HUDEP-2 (cell line): Measurements from ENCODE around the gene IFRD2.
A peak's percentile ranks its signal among the peaks of the same experiment; 100 is the strongest.
"Not testable (repeated sequence)": the region's sequence is repeated elsewhere in the genome, so short reads cannot be mapped to it uniquely, and the experiment has no call there.

Source experiments
- DNase-seq, 76 experiments: peaks; one replicate each; lab custom pipeline; 2025; ENCODE audit not compliant: unreplicated experiment in 76 of 76; lab: John Stamatoyannopoulos, UW

Gene IFRD2

GRCh38 chr3:50324351-50325112 lies 32.3 kb upstream of the IFRD2 start:
- DNase-seq = peak in 56 of 76 experiments; percentile 2 to 79 (median 49)

- DNase-seq = no peak
These were observed 31.5 kb upstream of the IFRD2 start for GRCh38 chr3:50323614-50324199.

- DNase-seq = no peak
These were observed 30.9 kb upstream of the IFRD2 start for GRCh38 chr3:50323092-50323600.

GRCh38 chr3:50322386-50323091 lies 30.3 kb upstream of the IFRD2 start, which contains the start of gene HYAL2:
Gene HYAL2, minus strand, starts transcription at chr3:50322745. Its CDS starts 2,256 bp downstream, at chr3:50320489.
- no peak for DNase-seq

DNA sequence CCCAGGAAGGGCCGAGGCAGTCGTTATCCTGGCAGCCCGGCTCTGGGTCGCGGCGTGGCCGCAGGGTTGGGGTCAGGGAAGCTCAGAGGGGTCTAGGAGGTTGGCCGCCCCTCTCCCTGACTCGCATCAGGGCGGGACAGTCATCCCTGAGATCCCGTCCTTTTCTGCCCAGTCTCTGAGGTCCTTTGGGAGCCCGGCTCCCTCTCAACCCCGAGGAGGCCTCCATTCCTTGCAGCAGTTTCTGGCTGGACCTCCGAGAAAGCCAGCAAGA lies 29.8 kb upstream of the IFRD2 start:
- DNase-seq = no peak

- DNase-seq = peak in 73 of 76 experiments; percentile 18 to 99 (median 77)
These were observed 29.3 kb upstream of the IFRD2 start for GRCh38 chr3:50321336-50322114.

DNA sequence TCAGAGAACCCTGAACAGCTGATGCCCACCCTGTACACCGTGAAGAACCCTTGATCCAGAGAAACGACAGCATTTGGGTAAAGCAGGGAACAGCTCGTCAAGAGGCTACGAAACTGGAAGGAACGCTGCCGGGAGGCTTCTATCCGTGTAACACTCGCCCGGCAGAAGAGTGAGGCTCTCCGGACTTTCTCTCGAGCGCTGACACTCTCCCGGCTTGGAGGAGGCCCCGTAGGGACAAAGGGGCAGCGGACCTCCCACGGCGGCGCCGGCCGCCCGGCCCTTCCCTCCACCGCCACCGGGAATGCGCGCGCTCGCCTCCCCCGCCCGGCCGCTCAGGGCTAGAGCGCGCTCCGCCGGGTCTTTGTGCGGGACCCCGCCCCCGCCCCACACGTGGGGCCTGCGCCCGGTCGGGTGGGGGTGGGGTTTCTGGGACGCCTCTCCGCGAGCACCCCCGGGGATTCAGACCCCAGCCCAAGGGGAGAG lies 28.7 kb upstream of the IFRD2 start:
- peak in 48 of 76 experiments; percentile 32 to 82 (median 64) for DNase-seq

DNA sequence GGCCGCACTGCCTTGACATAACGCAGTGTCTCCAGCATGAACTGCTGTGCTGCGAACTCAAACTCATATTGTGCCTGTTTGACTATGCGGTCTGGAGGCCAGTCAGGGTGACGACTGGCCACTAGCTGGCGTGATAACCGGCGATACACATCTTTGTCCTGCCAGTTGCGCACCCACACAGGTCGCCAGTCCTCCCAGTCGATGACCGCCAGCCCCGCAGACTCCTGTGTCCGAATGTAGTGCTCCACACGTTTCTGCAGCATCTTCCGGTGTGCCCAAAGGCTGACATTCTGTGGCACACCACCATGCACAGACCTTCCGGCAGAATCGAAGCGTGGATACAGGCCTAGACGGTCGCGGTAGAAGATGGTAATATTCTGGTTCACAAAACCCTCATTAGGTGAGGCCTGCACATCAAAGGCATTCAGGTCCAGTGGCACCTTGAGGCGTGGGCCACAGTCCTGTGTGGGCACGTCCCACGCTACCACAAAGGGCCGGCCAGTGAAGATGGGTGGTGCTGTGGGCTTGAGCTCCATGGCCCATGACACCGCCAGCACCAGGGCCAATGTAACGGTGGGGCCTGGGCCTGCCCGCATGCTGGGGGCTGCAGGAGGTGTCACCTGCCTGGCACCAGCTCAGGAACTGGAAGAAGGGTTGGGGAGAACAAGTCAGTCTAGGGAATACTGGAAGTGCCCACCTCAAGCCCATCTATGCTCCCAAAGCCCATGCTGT lies 27.8 kb upstream of the IFRD2 start:
- no peak for DNase-seq

- no peak for DNase-seq
These were observed 27.1 kb upstream of the IFRD2 start for GRCh38 chr3:50319181-50319893.

GRCh38 chr3:50318615-50319014 lies 26.4 kb upstream of the IFRD2 start:
- no peak for DNase-seq

DNA sequence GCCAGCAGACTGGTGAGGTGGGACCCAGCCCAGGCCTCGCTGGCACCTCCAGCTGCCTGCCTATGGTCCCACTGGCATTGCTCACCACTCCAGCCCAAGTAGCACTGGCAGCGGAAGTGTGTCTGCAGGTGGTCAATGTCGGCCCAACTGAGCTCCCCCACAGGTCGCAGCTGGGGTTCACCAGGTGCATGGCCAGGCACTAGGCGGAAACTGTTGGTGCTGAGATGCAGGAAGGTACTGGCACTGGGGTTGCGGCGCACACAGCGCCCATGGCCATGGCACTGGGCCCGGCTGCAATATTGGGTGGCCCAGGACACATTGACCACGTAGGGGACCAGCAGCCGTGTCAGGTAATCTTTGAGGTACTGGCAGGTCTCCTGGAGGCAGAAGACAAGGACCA lies 25.9 kb upstream of the IFRD2 start:
- DNase-seq = no peak

GRCh38 chr3:50317300-50317699 lies 25.1 kb upstream of the IFRD2 start:
- DNase-seq = no peak

DNA sequence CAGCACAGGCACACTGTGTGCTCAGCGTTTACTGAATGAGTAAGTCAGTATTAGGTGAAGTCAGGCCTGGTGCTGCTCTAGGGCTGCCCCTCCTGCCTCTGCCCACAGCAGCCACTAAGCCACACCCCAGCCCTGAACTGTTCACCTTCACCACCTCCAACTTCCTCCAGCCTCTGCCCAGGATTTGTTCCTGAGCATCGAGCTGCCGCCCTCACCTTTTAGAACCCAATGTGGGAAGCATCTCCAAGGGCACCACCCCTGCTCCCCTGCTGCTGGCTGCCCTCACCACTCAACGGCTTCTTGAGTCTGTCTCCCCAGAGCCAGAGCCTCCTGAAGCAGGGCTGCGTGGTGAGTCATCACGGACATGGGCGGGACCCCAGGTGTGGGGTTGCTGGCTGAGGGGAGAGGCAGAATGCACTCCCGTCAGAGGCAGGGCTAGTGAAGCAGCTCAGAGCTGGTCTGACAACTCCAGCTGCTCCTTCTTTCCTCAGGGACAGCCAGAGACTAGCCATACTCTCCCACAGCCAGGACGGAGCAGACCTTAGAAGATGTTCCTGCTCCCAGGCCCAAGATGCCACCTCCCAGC lies 24.5 kb upstream of the IFRD2 start:
- DNase-seq = peak in 28 of 76 experiments; percentile 13 to 63 (median 28)

GRCh38 chr3:50314816-50315215 lies 22.6 kb upstream of the IFRD2 start:
- no peak for DNase-seq

DNA sequence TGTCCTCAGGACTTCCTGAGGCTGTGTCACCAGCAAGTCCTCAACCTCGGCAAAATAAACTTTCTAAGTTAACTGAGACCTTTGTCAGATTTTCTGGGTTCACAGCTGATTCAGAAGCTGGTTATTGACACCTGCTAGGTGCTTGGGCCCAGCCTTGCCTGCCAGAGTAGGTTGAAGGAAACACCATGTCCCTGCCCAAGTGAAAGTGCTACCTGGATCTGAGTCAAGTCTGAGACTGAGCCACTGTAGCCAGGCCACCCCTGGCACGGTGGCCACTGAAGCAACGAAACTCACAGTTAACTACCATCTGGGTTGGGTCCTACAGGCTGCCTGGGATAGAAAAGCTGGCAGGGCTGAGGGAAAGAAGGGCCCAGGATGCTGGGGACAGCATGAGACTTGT lies 22.1 kb upstream of the IFRD2 start:
- DNase-seq = no peak

DNA sequence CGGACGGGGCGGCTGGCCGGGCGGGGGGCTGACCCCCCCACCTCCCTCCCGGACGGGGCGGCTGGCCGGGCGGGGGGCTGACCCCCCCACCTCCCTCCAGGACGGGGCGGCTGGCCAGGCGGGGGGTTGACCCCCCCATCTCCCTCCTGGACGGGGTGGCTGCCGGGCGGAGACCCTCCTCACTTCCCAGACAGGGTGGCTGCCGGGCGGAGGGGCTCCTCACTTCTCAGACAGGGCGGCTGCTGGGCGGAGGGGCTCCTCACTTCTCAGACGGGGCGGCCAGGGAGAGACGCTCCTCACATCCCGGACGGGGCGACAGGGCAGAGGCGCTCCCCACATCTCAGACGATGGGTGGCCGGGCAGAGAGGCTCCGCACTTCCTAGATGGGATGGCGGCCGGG lies 19.8 kb upstream of the IFRD2 start:
- not testable (repeated sequence) for DNase-seq

DNA sequence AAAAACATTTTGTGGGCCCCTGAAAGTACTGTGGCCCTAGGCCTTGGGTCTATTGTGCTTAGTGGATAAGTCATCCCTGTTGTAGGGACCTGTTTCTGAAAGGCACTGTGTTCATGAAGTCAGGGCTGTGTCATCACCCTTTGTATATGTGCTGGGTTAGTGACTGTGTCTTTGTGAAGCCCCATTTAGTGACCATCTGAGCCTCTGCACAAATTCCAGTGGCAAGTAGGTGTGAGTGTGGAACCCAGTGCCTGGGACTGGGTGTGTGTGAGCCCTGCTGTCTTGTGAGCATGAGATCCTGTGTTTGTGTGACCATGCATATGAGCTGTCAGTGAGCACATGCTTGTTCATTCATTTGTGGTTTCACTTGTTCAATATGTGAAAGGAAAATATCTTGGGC lies 12.4 kb upstream of the IFRD2 start:
- DNase-seq = no peak

DNA sequence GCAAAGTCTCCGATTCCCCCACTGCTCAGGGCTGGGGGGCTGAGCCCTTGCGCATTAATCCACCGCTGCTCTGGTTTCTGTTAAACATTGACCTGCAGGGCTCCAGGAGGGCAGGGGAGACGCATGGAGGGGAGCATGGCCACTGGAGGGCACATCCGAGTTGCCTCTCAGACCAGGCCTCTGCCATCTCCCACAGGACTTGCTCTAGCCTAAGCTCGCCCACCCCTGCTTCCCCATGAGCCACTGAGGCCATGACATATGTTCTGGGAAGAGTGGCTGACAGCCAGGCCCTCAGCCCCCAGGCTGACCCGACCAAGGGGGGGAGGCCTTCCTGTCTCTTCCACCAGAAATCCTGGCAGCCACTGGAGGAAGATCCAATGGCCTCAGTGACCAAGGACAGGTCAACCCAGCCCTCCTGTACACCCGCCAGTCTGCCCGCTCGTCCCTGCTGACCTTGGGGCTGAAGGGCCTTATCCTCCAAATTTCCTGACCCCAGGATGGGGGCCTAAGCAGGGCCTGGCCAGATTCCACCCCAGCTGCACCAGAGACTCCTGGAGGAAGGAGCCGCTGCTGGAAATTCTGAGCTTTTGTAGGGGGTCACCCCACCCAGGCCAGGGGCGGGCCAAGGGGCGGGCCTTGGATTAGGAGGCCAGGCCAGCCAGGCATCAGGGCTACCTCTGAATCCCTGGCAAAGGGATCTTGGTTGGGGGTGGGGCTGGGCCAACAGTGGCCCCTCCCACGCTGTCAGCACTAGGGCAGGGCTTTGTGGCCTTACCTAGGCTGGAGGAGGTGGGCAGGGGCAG lies 11.0 kb upstream of the IFRD2 start, which contains the start of gene HYAL1:
Gene HYAL1, minus strand, starts transcription at position 562 of the 803 bp plus-strand sequence. CDS start 618 bp downstream, outside the sequence.
- DNase-seq = peak in 46 of 76 experiments; percentile 5 to 62 (median 27)
